GM19467 (cell line): ENCODE results near the gene FLT4.

Experiments
- ATAC-seq: cut with Tn5 transposase; IDR thresholded peaks from one replicate; pipeline ENCODE4 v1.9.1; 2021; ENCODE audit warnings: mild to moderate bottlenecking, moderate library complexity; ENCODE audit not compliant: unreplicated experiment

Gene FLT4

GRCh38 chr5:180608572-180609310 lies 40.7 kb downstream of the FLT4 start:
- ATAC-seq: no peak

GRCh38 chr5:180607861-180608571 lies 41.4 kb downstream of the FLT4 start:
- no peak for ATAC-seq

- ATAC-seq: no peak
Observed at GRCh38 chr5:180606215-180606785, 43.1 kb downstream of the FLT4 start.

- no peak for ATAC-seq
Observed at GRCh38 chr5:180605554-180606214, 43.7 kb downstream of the FLT4 start.

GRCh38 chr5:180604271-180604670 lies 45.1 kb downstream of the FLT4 start:
- ATAC-seq: no peak

- no peak for ATAC-seq
Observed at GRCh38 chr5:180603076-180603594, 46.3 kb downstream of the FLT4 start.

GRCh38 chr5:180602481-180603075 lies 46.8 kb downstream of the FLT4 start:
- ATAC-seq: no peak

- ATAC-seq: no peak
Observed at GRCh38 chr5:180601591-180602480, 47.6 kb downstream of the FLT4 start.

- ATAC-seq: no peak
Observed at GRCh38 chr5:180600554-180601041, 48.8 kb downstream of the FLT4 start.

GRCh38 chr5:180599981-180600553 lies 49.3 kb downstream of the FLT4 start:
- no peak for ATAC-seq

GRCh38 chr5:180599590-180599914 lies 49.8 kb downstream of the FLT4 start:
- ATAC-seq: no peak

GRCh38 chr5:180598797-180599589 lies 50.4 kb downstream of the FLT4 start:
- no peak for ATAC-seq

- ATAC-seq: no peak
Observed at GRCh38 chr5:180598316-180598701, 51.1 kb downstream of the FLT4 start.

- no peak for ATAC-seq
Observed at GRCh38 chr5:180596668-180597231, 52.6 kb downstream of the FLT4 start.

GRCh38 chr5:180596115-180596667 lies 53.2 kb downstream of the FLT4 start:
- ATAC-seq: no peak

GRCh38 chr5:180595381-180596114 lies 53.9 kb downstream of the FLT4 start:
- no peak for ATAC-seq

GRCh38 chr5:180595046-180595379 lies 54.4 kb downstream of the FLT4 start:
- no peak for ATAC-seq
